ENCODE measurements around the gene GID4.

GRCh38 chr17:18066866-18067265, 27.7 kb downstream of the GID4 start:
- TF ChIP-seq CTCF (IDR thresholded peaks at IDR 0.05; ENCODE audit: low read depth, low read length) (no peak), POLR2A (IDR thresholded peaks at IDR 0.05; ENCODE audit: extremely low read depth, insufficient read length) (no peak)

All from NB4 (cell line).